ENCODE measurements around the gene PLXNA4.

Gene PLXNA4

GRCh38 chr7:132428247-132428919, 147.9 kb downstream of the PLXNA4 start:
- Mint-ChIP-seq H3K4me1 (peaks cover 61% of the 10 kb centered on the region), H3K9me3 (no peaks in the 10 kb centered on the region), H3K4me3 (no peak overlapping the region), H3K27me3 (no peaks in the 10 kb centered on the region), H3K27ac (no peak overlapping the region)
- no peak for ATAC-seq
- no peak for DNase-seq

GRCh38 chr7:132425942-132426341, 150.3 kb downstream of the PLXNA4 start:
- Mint-ChIP-seq H3K27ac (no peak overlapping the region), H3K4me1 (peaks cover 37% of the 10 kb centered on the region), H3K4me3 (no peak overlapping the region)

DNA sequence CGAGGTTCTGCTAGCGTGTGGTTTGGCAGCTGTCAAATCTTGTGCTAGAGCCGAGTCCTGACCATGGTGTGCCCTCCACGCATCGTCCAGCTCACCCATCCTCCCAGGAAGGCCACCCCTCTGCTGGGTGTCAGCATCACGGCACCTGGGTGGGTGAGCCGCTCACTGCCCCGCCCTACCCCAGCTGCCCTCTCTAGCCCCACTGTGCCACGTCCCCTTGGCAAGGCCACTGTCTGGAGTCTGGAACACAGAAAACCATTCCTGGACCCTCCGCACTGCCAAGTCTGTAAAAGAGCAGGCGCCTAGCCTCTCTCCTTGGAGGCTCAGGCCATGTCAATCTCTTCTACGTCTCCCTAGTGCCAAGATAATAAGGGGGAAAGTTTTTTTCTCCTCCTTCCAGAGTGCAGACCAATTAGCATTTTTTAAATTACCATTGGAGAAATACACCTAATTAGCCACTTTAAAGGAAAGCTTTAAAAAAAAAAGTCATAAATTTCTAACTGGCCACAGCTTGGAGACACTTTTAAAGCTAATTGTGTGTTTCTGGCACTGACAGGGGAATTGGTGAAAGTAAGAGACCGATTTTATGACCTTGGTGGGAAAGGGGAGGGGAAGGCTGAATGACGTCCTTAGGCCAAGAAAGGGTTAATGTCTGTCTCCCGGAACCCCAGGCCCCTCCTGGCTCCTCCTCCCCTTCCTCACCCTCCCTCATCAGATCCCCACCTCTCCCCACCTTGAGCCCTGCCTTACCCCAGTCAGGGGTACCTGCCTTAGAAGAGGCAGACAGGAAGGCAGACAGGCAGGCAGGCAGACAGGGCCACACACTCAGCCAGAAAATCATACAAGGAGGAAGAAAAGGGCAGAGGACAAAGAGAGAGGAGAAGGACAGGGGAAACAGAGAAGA, 151.2 kb downstream of the PLXNA4 start:
- DNase-seq = no peak
- H3K27me3 Mint-ChIP-seq = no peaks in the 10 kb centered on the region
- peaks cover 31% of the 10 kb centered on the region for H3K4me1 Mint-ChIP-seq
- no peak overlapping the region for H3K4me3 Mint-ChIP-seq
- peak overlapping the region; percentile 9 to 38 for H3K27ac Mint-ChIP-seq
- ATAC-seq = peak; percentile 41
- peaks cover 10 to 16% of the 10 kb centered on the region in 2 donors for H3K9me3 Mint-ChIP-seq

More at GRCh38 chr7:132425942-132426341, 150.3 kb downstream of the PLXNA4 start:
- ATAC-seq (no peak), DNase-seq (no peak)
- peaks cover 6 to 7% of the 10 kb centered on the region in 2 donors for H3K9me3 Mint-ChIP-seq
- no peaks in the 10 kb centered on the region for H3K27me3 Mint-ChIP-seq

DNA sequence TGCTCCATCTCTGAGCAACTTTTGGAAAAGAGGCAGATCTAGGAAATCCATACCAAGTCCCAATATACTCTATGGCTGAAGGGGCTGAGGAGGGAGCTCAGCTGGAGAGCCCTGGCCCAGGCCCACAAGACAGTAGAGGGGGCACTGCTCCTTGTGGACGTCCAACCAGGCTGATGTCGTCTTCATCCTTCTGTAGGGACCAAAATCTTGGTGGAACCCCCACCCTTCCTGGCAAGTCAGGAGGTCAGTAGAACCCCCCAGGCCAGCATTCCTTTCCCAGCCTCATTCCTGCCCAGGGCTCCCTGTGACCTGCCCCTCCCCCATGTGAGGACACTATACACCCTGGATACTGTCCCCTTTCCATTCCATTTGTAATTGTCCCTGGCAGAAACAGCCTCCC, 152.0 kb downstream of the PLXNA4 start:
- H3K9me3 Mint-ChIP-seq = peaks cover 10 to 19% of the 10 kb centered on the region in 2 donors
- H3K27ac Mint-ChIP-seq = peak overlapping the region in 1 of 2 donors; percentile 43
- DNase-seq (no peak), ATAC-seq (no peak)
- no peak overlapping the region for H3K4me3 Mint-ChIP-seq
- no peaks in the 10 kb centered on the region for H3K27me3 Mint-ChIP-seq
- H3K4me1 Mint-ChIP-seq = peaks cover 28% of the 10 kb centered on the region

DNA sequence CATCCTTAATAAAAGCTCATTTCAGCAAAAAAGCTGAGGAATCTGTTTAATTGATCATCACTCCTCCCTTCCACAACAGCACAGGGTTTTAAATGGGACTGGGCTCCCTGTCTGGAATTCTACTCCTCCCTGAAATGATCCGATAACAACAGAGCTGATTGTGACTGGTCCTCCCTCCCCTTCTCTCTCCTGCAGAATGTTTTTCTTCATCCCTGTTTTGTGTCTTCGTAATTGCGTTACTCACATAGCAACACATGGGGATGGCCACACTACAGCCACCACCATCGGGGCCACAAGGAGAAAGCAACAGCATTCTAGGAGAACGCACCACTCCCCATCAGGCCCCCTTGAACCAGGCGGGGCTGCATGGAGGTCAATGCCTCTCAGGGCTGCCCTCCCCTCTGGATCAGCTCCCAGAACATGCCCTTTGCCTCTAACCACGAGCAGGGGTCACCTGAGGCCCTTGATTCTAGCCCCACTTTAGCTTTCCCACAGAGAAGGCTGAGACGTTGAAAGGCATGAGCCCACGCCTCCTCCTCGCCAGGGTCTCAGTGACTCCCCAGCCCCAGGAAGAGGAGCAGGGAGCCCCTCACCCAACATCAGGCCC, 152.6 kb downstream of the PLXNA4 start:
- peaks cover 10 to 19% of the 10 kb centered on the region in 2 donors for H3K9me3 Mint-ChIP-seq
- no peak overlapping the region for H3K4me3 Mint-ChIP-seq
- ATAC-seq (no peak), DNase-seq (no peak)
- H3K27ac Mint-ChIP-seq = no peak overlapping the region
- peaks cover 32% of the 10 kb centered on the region for H3K4me1 Mint-ChIP-seq
- H3K27me3 Mint-ChIP-seq = no peaks in the 10 kb centered on the region

GRCh38 chr7:132422502-132423111, 153.7 kb downstream of the PLXNA4 start:
- H3K4me3 Mint-ChIP-seq = no peak overlapping the region
- no peak for ATAC-seq
- no peak overlapping the region for H3K27ac Mint-ChIP-seq
- H3K27me3 Mint-ChIP-seq = no peaks in the 10 kb centered on the region
- DNase-seq = no peak
- H3K4me1 Mint-ChIP-seq = peaks cover 34% of the 10 kb centered on the region
- H3K9me3 Mint-ChIP-seq = peaks cover 10 to 19% of the 10 kb centered on the region in 2 donors

DNA sequence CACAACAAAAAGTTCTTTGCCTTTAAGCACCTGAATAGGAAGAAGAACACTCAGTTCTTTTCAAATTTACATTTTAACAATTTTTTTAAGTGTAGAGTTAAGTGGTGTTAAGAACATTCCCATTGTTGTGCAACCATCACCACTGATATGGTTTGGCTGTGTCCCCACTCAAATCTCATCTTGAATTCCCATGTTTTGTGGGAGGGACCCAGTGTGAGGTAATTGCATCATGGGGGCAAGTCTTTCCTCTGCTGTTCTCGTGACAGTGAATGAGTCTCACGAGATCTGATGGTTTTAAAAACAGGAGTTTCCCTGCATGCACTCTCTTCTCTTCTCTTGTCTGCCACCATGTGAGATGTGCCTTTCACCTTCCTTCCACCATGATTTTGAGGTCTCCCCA, 155.7 kb downstream of the PLXNA4 start:
- no peak overlapping the region for H3K27ac Mint-ChIP-seq
- DNase-seq = no peak
- H3K9me3 Mint-ChIP-seq = peaks cover 10 to 19% of the 10 kb centered on the region in 2 donors
- peaks cover 18% of the 10 kb centered on the region for H3K4me1 Mint-ChIP-seq
- H3K4me3 Mint-ChIP-seq = no peak overlapping the region
- H3K27me3 Mint-ChIP-seq = no peaks in the 10 kb centered on the region
- ATAC-seq = no peak

- peaks cover 14% of the 10 kb centered on the region for H3K4me1 Mint-ChIP-seq
- peaks cover 10 to 19% of the 10 kb centered on the region in 2 donors for H3K9me3 Mint-ChIP-seq
- no peak overlapping the region for H3K4me3 Mint-ChIP-seq
- DNase-seq (no peak), ATAC-seq (no peak)
- no peaks in the 10 kb centered on the region for H3K27me3 Mint-ChIP-seq
- no peak overlapping the region for H3K27ac Mint-ChIP-seq
These were observed 156.7 kb downstream of the PLXNA4 start for GRCh38 chr7:132419542-132419941.

GRCh38 chr7:132418840-132419239, 157.4 kb downstream of the PLXNA4 start:
- Mint-ChIP-seq H3K9me3 (peaks cover 10 to 19% of the 10 kb centered on the region in 2 donors), H3K4me3 (no peak overlapping the region), H3K27ac (no peak overlapping the region), H3K4me1 (peaks cover 14% of the 10 kb centered on the region), H3K27me3 (no peaks in the 10 kb centered on the region)
- DNase-seq (no peak), ATAC-seq (no peak)

DNA sequence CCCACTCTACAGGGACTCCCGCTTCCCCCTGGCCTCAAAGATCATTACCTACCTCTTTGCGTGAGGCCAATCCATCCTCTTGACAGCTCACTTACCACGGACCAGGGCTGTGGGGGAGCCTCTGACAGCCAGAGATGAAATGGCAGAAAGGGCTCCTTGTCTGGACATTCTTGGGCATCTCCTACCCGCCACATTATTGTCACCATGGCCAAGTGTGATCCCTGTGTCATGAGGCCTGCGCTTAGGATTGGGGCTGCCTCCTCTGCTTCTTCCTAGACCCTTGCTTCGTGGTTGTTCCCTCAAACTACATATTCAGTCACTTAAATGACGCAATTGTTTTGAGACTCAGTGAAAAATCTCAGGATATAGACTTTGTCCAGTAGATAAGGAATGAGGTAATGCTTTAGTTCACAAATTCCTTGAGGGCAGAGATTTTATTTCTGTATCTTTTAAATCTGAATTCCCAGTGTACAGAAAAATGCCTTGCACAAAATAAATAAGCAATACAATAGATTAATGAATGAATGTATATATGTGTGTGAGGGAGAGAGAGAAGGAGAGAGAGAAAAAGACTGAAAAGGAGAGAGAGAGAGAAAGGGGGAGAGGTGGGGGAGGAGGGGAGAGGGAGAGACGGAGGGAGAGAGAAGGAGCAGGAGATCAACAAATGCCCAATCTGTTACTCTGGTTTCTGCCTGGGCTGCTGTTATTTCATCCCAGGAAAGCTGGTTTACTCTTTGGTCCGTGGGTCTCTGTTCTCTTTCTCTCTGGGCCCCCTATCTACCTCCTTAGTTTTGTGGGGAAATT, 159.0 kb downstream of the PLXNA4 start:
- ATAC-seq (no peak), DNase-seq (no peak)
- no peak overlapping the region for H3K4me3 Mint-ChIP-seq
- no peaks in the 10 kb centered on the region for H3K27me3 Mint-ChIP-seq
- peaks cover 14% of the 10 kb centered on the region for H3K4me1 Mint-ChIP-seq
- H3K27ac Mint-ChIP-seq = no peak overlapping the region
- H3K9me3 Mint-ChIP-seq = peaks cover 10 to 19% of the 10 kb centered on the region in 2 donors

- ATAC-seq = no peak
- no peaks in the 10 kb centered on the region for H3K27me3 Mint-ChIP-seq
- H3K9me3 Mint-ChIP-seq = peaks cover 9 to 16% of the 10 kb centered on the region in 2 donors
- H3K27ac Mint-ChIP-seq = no peak overlapping the region
- H3K4me3 Mint-ChIP-seq = no peak overlapping the region
- DNase-seq = no peak
- peaks cover 14% of the 10 kb centered on the region for H3K4me1 Mint-ChIP-seq
These were observed 159.9 kb downstream of the PLXNA4 start for GRCh38 chr7:132416395-132416794.

DNA sequence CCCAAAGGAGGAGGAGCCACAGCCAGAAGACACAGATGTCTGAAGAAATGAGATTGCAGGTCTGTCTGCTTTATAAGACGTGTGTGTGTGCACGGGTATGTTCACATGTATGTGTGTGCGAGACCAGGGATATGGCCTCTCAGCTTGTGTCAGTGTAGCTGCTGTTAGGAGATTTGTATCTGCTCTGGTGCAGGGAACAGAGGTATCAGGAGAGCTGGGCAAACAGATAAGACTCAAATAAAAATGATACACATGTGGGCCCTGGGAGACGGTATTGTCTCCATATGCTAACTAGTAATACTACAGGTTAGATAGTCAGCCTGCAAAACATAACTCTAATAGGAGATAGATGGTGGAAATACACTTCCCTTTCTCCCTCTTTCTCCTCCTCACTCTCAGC, 161.0 kb downstream of the PLXNA4 start:
- no peak overlapping the region for H3K4me3 Mint-ChIP-seq
- H3K4me1 Mint-ChIP-seq = peaks cover 18% of the 10 kb centered on the region
- no peaks in the 10 kb centered on the region for H3K27me3 Mint-ChIP-seq
- ATAC-seq (no peak), DNase-seq (no peak)
- H3K27ac Mint-ChIP-seq = peak overlapping the region in 1 of 2 donors; percentile 66
- H3K9me3 Mint-ChIP-seq = peaks cover 0 to 5% of the 10 kb centered on the region in 2 donors

GRCh38 chr7:132414857-132415256, 161.4 kb downstream of the PLXNA4 start:
- Mint-ChIP-seq H3K4me1 (peaks cover 16% of the 10 kb centered on the region), H3K9me3 (peaks cover 0 to under 1% of the 10 kb centered on the region in 2 donors), H3K27me3 (peaks cover 1% of the 10 kb centered on the region), H3K27ac (peak overlapping the region in 1 of 2 donors; percentile 66), H3K4me3 (no peak overlapping the region)
- no peak for DNase-seq
- ATAC-seq = no peak

GRCh38 chr7:132412435-132412834, 163.8 kb downstream of the PLXNA4 start:
- H3K27me3 Mint-ChIP-seq = peaks cover 6% of the 10 kb centered on the region
- no peak for ATAC-seq
- H3K27ac Mint-ChIP-seq = no peak overlapping the region
- DNase-seq = no peak
- H3K4me1 Mint-ChIP-seq = peaks cover 7% of the 10 kb centered on the region
- H3K4me3 Mint-ChIP-seq = no peak overlapping the region
- no peaks in the 10 kb centered on the region for H3K9me3 Mint-ChIP-seq

Measured in stimulated activated naive CD8-positive, alpha-beta T cell treated with anti-CD3 and anti-CD28 coated beads, Interleukin-15, amount 100 ng/mL, for 72 hours (primary cell).